22Rv1 (cell line): ENCODE measurements around the gene GPC1.

Experiments
- H3K27ac ChIP-seq: fragments of 450-650 bp; 2 replicates; pipeline ENCODE4 v1.5.1; 2017
- ZFX ChIP-seq: fragments of 450-650 bp; IDR thresholded peaks from 2 replicates; pipeline ENCODE4 v1.6.1; 2017; ENCODE audit warnings: antibody characterized with exemption, borderline replicate concordance
- TF ChIP-seq, protein P1 (sequence below): fragments of 450-650 bp; IDR thresholded peaks from 2 replicates; pipeline ENCODE4 v1.5.1; 2017; ENCODE audit warnings: mild to moderate bottlenecking

Gene GPC1

DNA sequence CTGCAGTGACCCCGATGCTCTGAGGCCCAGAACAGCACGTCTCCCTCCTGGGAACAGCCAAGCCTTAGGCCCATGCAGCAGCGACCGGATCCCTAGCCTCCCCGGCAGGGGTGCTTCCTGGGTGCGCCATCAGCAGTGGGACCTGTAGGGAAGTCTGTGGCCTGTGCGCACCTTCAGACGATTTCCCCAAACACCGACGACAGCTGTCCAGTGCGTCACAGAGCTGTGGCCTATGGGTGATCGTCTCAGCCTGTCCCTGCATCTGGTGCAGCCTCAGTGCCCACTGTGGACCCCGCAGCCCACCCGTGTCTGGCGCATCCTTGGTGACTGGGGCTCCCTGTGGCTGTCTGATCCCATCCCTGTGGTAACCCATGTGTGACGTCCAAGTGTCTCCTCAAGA, 9.0 kb downstream of the GPC1 start:
- H3K27ac ChIP-seq, result no peak overlapping the region
- TF ChIP-seq ZFX, result no peak
- TF ChIP-seq, protein P1, sequence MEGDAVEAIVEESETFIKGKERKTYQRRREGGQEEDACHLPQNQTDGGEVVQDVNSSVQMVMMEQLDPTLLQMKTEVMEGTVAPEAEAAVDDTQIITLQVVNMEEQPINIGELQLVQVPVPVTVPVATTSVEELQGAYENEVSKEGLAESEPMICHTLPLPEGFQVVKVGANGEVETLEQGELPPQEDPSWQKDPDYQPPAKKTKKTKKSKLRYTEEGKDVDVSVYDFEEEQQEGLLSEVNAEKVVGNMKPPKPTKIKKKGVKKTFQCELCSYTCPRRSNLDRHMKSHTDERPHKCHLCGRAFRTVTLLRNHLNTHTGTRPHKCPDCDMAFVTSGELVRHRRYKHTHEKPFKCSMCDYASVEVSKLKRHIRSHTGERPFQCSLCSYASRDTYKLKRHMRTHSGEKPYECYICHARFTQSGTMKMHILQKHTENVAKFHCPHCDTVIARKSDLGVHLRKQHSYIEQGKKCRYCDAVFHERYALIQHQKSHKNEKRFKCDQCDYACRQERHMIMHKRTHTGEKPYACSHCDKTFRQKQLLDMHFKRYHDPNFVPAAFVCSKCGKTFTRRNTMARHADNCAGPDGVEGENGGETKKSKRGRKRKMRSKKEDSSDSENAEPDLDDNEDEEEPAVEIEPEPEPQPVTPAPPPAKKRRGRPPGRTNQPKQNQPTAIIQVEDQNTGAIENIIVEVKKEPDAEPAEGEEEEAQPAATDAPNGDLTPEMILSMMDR, result no peak

DNA sequence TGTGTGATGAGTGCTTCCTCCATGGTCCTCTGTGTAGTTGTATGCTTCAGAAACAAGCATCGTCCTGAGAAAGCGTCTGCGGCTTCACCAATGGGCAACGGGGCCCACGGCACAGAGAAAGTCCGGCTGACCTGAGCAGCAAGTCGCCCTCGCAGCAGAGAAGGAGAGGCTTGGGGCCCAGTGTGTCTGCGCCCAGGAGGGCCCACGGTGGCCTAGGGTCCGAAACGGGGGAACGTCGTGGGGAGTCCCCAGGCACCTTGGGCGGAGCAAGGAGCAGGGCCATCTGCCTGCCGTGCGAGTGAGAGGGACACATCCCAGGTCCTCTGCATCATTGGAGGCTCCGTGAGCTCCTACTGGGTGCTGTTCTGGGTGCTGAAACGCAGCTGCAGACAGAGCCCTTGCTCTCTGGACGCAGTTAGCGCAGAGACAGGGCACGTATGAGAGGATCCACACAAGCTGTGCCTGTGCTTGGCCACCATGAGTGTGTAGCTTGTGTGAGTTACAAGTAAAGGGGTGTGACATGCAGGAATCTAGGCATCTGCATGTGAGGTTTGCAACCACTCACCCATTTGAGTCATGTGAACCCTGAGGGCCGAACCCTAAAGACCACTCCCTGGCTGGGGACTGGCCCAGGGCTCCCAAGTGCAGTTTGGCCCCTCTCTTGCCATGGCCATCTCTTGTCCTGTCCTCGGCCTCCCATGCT, 10.6 kb downstream of the GPC1 start:
- TF ChIP-seq, protein P1, result no peak
- no peak for TF ChIP-seq ZFX
- H3K27ac ChIP-seq, result no peak overlapping the region

DNA sequence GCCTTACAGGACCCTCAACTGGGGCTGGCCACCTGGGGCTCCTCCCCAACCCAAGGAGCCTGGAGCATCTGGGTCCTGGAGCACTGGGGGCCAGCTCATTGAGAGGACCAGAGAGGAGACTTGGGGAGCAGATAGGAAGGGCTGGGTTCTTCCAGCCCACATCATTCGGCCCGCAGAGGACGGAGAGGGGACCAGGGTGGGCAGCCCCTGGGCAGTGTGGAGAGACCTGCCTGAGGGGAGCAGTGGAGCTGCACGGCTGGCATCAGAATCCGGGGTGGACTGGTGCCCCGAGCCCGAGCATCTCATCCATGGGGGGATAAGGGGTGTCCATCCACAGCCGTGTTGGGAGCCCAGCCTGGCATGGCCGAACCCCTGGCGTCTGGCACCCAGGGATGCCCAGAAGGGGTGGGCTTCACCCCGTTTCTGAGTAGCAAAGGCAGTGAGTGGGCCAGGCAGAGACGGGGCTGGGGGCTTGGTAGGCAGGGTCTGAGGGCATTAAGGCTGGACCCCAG, 11.3 kb downstream of the GPC1 start:
- no peak overlapping the region for H3K27ac ChIP-seq
- TF ChIP-seq ZFX, result no peak
- TF ChIP-seq, protein P1, result no peak

DNA sequence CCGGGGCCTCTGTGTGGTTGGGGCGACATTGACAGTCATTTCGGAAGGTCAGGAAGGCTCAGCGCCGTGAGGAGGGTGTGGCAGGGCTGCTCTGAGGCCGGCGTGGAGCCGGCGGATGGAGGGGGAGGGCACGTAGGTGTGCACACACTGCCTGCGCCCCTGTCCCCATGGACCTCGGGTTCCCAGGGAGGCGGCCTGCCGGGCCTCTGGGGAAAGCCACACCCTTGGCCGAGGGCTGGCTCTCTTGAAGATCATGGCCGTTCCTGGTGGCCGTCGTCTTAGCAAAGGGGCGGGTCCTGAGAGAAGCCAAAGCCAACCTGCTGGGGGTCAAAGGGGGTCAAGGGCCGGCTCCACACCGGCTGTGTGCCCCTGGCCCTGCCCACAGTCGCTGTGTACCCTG, 11.9 kb downstream of the GPC1 start:
- TF ChIP-seq, protein P1, result no peak
- no peak for TF ChIP-seq ZFX
- H3K27ac ChIP-seq, result no peak overlapping the region

DNA sequence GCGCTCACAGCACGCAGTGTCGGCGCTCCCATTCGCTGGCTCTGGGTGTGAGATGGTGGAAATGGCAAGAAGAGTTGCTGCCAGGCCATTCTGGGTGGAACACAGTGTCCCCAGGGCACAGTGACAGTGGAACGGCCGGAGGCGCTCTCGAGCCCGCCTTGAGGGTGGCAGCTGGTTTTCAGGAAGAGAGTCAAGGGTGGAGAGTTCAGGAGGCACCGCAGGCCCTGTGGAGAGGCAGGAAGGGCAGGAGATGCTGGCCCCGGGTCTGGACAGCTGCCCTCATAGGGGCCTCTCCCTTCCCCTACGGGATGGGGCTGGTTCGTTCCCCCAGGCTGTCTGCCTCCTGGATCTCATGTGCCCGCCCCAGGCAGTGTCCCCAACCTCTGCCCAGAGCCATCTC, 12.5 kb downstream of the GPC1 start:
- no peak overlapping the region for H3K27ac ChIP-seq
- no peak for TF ChIP-seq ZFX
- TF ChIP-seq, protein P1, result no peak

DNA sequence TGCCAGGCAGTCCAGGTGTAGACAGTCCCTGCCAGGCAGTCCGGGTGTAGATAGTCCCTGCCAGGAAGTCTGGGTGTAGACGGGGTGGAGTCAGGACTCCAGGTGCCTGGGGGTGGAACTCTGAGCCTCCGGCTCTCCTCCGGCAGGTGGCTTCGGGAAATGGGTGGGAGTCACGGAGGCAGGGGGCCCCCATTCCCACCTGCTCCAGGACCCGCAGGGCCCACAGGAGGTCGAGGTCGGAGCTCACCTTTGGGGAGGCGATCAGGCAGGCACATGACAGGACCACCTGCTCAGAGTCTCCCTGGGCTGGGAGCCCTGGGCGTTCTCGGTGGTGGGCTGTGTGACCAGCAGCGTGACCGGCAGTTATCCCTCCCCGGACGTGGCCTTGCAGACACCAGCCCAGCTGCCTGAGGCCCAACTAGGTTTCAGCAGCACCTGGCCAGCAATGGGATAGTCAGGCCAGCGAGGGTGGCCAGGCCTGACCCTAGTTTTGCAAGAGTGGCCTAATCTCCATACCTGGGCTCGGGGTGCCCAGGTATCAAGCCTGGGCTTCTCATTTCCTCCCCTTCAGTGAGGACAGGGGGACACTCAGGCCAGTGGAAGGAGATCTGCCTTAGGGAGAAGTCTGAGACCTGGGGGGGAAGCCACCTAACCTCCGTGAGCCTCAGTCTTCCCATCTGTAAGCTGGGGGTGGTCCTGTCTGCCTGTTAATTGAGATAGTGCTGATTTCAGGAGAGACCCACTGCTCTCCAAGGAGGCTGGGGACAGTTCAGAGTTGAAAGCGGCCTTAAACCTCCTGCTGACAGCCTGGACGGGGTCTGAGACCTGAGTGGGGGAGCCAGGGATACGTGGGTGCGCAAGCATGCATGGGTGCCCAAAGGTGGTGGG, 13.2 kb downstream of the GPC1 start:
- no peak overlapping the region for H3K27ac ChIP-seq

More for the DNA sequence above, 13.2 kb downstream of the GPC1 start:
- TF ChIP-seq ZFX, result no peak
- TF ChIP-seq, protein P1, result no peak
